COLO668 (cell line): ENCODE data around the gene ANXA8.
"Not testable (repeated sequence)": the region's sequence is repeated elsewhere in the genome, so short reads cannot be mapped to it uniquely, and the experiment has no call there.

Experiments
- DNase-seq: peaks from one replicate; lab custom pipeline; 2025; ENCODE audit not compliant: unreplicated experiment; lab: John Stamatoyannopoulos, UW

ANXA8 gene

GRCh38 chr10:47465216-47465917 is 18.5 kb downstream of the ANXA8 start:
- not testable (repeated sequence) for DNase-seq

- not testable (repeated sequence) for DNase-seq
These were observed 21.1 kb downstream of the ANXA8 start for GRCh38 chr10:47462577-47463358.

- DNase-seq, result peak; percentile 11
These were observed 22.6 kb downstream of the ANXA8 start for GRCh38 chr10:47461261-47461687.

- DNase-seq, result no peak
These were observed 25.3 kb downstream of the ANXA8 start for GRCh38 chr10:47458466-47459154.

- no peak for DNase-seq
These were observed 26.1 kb downstream of the ANXA8 start for GRCh38 chr10:47457826-47458225.

GRCh38 chr10:47457528-47457820 is 26.4 kb downstream of the ANXA8 start:
- DNase-seq, result no peak

- no peak for DNase-seq
These were observed 27.0 kb downstream of the ANXA8 start for GRCh38 chr10:47456794-47457527.

- DNase-seq, result no peak
These were observed 27.7 kb downstream of the ANXA8 start for GRCh38 chr10:47456079-47456785.

GRCh38 chr10:47455350-47456078 is 28.4 kb downstream of the ANXA8 start:
- not testable (repeated sequence) for DNase-seq

- no peak for DNase-seq
These were observed 29.2 kb downstream of the ANXA8 start for GRCh38 chr10:47454780-47455058.

GRCh38 chr10:47454008-47454779 is 29.7 kb downstream of the ANXA8 start:
- no peak for DNase-seq

GRCh38 chr10:47453141-47454007 is 30.5 kb downstream of the ANXA8 start:
- DNase-seq, result no peak

- DNase-seq, result peak; percentile 69
These were observed 31.3 kb downstream of the ANXA8 start for GRCh38 chr10:47452495-47453140.

- DNase-seq, result no peak
These were observed 31.9 kb downstream of the ANXA8 start for GRCh38 chr10:47451998-47452494.

- DNase-seq, result no peak
These were observed 32.5 kb downstream of the ANXA8 start for GRCh38 chr10:47451273-47451997.

GRCh38 chr10:47450442-47450841 is 33.5 kb downstream of the ANXA8 start:
- DNase-seq, result peak; percentile 5

- DNase-seq, result peak; percentile 9
These were observed 33.9 kb downstream of the ANXA8 start for GRCh38 chr10:47449979-47450378.
